Mammary epithelial cell (primary cell): ENCODE data around the gene HEXB.

Source experiments
- CTCF ChIP-seq, 2 donors: IDR thresholded peaks in 1 of 2; conservative IDR thresholded peaks in 1 of 2; 2 replicates each; pipeline ENCODE4 v1.5.1; 2011 to 2012; ENCODE audit warnings: inconsistent platforms in 2 of 2, low read length in 2 of 2, mild to moderate bottlenecking in 2 of 2, control low read depth in 1 of 2, low read depth in 1 of 2; ENCODE audit not compliant: insufficient read depth in 1 of 2; ENCODE audit errors: extremely low read depth in 1 of 2
- EZH2 ChIP-seq: IDR thresholded peaks from 2 replicates; pipeline ENCODE4 v1.6.1; 2012; ENCODE audit warnings: low read length, inconsistent platforms, borderline replicate concordance

- no peak for TF ChIP-seq CTCF (conservative IDR thresholded peaks at IDR 0.05 in 1 of 2, IDR thresholded peaks at IDR 0.05 in 1 of 2; ENCODE audit: extremely low read depth in 1 of 2, insufficient read depth in 1 of 2, low read depth in 1 of 2, low read length in 2 of 2)
- TF ChIP-seq EZH2, result no peak
Measured at GRCh38 chr5:74649421-74649973, 35.5 kb upstream of the HEXB start.
